Measurements from ENCODE around the gene MOCS1.

Gene MOCS1

GRCh38 chr6:39932386-39932910 lies 1.8 kb downstream of the MOCS1 start:
- in situ Hi-C loops (cut with MboI; ENCODE audit: low pct_unique_long_range_greater_than_20kb, low sequenced_read_pairs, unreplicated experiment): no loop called here
- TF ChIP-seq, protein P1, sequence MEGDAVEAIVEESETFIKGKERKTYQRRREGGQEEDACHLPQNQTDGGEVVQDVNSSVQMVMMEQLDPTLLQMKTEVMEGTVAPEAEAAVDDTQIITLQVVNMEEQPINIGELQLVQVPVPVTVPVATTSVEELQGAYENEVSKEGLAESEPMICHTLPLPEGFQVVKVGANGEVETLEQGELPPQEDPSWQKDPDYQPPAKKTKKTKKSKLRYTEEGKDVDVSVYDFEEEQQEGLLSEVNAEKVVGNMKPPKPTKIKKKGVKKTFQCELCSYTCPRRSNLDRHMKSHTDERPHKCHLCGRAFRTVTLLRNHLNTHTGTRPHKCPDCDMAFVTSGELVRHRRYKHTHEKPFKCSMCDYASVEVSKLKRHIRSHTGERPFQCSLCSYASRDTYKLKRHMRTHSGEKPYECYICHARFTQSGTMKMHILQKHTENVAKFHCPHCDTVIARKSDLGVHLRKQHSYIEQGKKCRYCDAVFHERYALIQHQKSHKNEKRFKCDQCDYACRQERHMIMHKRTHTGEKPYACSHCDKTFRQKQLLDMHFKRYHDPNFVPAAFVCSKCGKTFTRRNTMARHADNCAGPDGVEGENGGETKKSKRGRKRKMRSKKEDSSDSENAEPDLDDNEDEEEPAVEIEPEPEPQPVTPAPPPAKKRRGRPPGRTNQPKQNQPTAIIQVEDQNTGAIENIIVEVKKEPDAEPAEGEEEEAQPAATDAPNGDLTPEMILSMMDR (IDR thresholded peaks at IDR 0.05; ENCODE audit: extremely low read depth, insufficient read depth, missing control alignments): no peak
- DNase-seq (ENCODE audit: low spot score): no peak

DNA sequence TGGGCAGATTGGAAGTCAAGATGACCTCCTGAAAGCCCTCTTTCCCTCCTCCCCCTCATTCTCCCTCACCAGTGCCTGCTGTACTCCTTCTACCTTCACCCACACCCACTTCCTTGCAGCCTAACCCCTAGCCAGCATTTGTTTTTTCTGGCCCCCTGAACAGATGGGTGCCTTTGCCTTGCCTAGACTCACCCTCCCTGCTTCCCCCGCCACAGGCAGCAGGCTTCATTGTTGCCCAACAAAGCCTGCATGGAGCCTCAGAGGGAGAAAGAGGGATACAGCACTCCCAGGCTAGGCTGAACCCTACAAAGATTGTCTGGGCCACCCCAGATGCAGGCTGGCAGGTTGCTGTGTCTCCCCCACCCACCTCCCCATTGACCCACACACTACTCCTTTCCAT lies 2.7 kb downstream of the MOCS1 start:
- in situ Hi-C loops (cut with MboI; ENCODE audit: low pct_unique_long_range_greater_than_20kb, low sequenced_read_pairs, unreplicated experiment): no loop called here
- no peak for DNase-seq (ENCODE audit: low spot score)
- TF ChIP-seq, protein P1 (IDR thresholded peaks at IDR 0.05; ENCODE audit: extremely low read depth, insufficient read depth, missing control alignments): no peak

DNA sequence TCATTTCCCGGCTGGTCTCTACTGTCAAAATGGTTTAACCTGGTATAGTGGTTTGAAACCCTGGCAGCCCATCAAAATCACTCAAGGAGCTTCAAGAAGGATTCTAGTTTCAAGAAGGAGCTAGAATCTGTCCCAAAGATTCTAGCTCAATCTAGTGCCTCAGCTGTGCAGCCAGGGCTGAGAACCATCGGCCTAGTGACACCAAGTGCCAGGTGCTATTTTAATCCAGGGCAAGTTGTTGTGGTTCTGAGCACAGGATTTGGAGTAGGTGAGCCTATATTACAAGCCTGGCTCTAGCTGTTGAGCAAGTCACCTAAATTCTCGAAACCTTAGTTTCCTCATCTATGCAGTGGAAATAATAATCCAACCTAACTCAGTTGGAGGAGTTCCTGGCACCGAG lies 3.7 kb downstream of the MOCS1 start:
- TF ChIP-seq, protein P1 (IDR thresholded peaks at IDR 0.05; ENCODE audit: extremely low read depth, insufficient read depth, missing control alignments): no peak
- no peak for DNase-seq (ENCODE audit: low spot score)
- in situ Hi-C loops (cut with MboI; ENCODE audit: low pct_unique_long_range_greater_than_20kb, low sequenced_read_pairs, unreplicated experiment): no loop called here

DNA sequence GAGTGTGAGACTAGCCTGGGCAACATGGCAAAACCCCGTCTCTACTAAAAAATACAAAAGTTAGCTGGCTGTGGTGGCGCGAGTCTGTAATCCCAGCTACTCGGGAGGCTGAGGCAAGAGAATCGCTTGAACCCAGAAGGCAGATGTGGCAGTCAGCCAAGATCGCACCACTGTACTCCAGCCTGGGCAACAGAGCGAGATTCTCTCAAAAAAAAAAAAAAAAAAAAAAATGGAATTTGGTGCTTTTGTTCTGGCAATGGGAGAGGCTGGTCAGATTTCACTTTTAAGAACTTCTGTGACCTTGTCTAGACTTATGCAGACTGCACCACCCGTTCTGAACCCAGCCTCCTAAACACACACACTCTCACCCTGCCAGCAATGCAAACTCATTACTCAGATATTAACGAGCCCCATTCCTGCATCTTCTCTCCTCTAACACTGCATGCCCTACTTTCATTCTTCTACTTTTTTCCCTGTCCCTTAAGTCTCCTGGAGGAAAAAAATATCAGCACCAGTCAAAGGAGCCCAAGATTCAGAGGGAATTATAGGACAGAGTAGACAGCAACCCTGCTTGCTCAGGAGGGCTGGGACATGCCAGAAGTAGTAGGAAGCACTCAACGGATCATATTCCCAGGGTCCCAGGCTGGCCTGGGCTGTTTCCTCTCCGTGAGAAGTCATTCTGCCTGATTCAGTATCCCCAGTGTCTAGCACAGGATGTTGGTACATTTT lies 4.4 kb downstream of the MOCS1 start:
- TF ChIP-seq, protein P1 (IDR thresholded peaks at IDR 0.05; ENCODE audit: extremely low read depth, insufficient read depth, missing control alignments): no peak
- in situ Hi-C loops (cut with MboI; ENCODE audit: low pct_unique_long_range_greater_than_20kb, low sequenced_read_pairs, unreplicated experiment): no loop called here
- DNase-seq (ENCODE audit: low spot score): no peak

DNA sequence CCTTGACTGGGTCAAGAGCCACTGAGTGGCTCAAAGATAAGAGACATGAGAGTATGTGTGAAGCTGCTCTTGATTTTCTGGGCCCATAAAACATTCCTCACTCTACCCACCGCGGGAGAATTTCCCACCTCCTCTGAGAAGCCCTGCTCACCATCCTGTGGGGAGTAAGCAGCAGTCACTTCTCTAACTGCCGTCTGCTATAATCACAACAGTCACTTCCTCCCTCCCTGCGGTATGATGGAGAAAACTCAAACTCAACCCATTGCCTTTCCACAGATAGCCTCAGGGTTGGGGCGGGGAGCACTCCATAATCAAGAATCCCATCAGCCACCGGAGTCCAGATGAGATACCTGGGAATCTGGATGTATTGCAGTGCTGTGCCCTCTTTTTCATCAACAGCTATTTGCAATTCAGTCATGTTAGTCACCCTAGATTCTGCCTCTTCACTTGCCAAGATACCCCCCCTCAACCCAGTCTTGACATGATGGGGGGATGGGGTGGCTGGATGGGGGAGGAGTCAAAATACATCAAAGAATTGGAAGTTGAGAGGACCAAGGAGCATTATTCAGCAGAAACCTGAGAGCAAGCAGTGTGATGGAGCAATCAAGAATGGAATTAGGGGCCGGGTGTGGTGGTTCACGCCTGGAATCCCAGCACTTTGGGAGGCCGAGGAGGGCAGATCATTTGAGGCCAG lies 5.1 kb downstream of the MOCS1 start:
- in situ Hi-C loops (cut with MboI; ENCODE audit: low pct_unique_long_range_greater_than_20kb, low sequenced_read_pairs, unreplicated experiment): no loop called here
- TF ChIP-seq, protein P1 (IDR thresholded peaks at IDR 0.05; ENCODE audit: extremely low read depth, insufficient read depth, missing control alignments): no peak
- DNase-seq (ENCODE audit: low spot score): no peak

DNA sequence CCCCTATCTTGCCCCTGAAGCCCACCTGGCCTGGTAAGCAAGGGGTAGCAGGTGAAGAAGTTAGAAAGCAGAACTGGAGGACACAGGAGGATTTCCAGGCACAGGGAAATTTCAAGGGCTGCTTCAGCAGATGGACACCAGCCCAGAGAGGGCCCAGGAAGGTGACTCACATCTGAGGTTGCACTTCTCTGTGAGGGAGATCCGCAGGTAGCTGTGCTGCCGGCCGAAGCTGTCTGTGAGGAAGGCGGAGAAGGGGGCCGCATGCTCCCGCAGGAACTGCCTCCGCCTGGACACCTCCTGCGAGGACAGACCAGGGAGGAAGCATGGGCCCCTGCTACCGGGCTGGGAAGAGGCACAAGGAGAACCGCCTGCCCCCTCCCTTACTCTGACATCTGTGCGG lies 7.1 kb downstream of the MOCS1 start:
- in situ Hi-C loops (cut with MboI; ENCODE audit: low pct_unique_long_range_greater_than_20kb, low sequenced_read_pairs, unreplicated experiment): no loop called here
- no peak for DNase-seq (ENCODE audit: low spot score)
- TF ChIP-seq, protein P1 (IDR thresholded peaks at IDR 0.05; ENCODE audit: extremely low read depth, insufficient read depth, missing control alignments): no peak

Data from GM13977 (cell line).